ENCODE results near the gene ZNF865. TPM values are rescaled to one million over a fixed set of nuclear protein-coding genes. Genes with fewer than 3 reads are reported as not detected.
A peak's percentile ranks its signal among the peaks of the same experiment; 100 is the strongest.

Gene ZNF865
- total and polyA plus RNA-seq, 2 of the 8 experiments (the other 6 are each of a cell fraction or from before 2014, with no cell fraction given) = 3.5 to 13.6 TPM

GRCh38 chr19:55624109-55625003 lies 18.9 kb downstream of the ZNF865 start, which contains the start of gene ZNF784 (continued):
- TF ChIP-seq EGR1 (IDR thresholded peaks at IDR 0.05; ENCODE audit: borderline replicate concordance, low read depth, low read length) = no peak
- no peak for TF ChIP-seq SP2 (IDR thresholded peaks at IDR 0.05; ENCODE audit: low read length)
- no peak for TF ChIP-seq CHD1 (IDR thresholded peaks at IDR 0.05; ENCODE audit: low read depth, low read length)
- no peak for TF ChIP-seq ATF3 (IDR thresholded peaks at IDR 0.05; ENCODE audit: insufficient read depth, low read depth, low read length)
- no peak for TF ChIP-seq GTF2F1 (IDR thresholded peaks at IDR 0.05; ENCODE audit: borderline replicate concordance, low read depth, low read length)
- TF ChIP-seq, protein P1, sequence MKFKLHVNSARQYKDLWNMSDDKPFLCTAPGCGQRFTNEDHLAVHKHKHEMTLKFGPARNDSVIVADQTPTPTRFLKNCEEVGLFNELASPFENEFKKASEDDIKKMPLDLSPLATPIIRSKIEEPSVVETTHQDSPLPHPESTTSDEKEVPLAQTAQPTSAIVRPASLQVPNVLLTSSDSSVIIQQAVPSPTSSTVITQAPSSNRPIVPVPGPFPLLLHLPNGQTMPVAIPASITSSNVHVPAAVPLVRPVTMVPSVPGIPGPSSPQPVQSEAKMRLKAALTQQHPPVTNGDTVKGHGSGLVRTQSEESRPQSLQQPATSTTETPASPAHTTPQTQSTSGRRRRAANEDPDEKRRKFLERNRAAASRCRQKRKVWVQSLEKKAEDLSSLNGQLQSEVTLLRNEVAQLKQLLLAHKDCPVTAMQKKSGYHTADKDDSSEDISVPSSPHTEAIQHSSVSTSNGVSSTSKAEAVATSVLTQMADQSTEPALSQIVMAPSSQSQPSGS (IDR thresholded peaks at IDR 0.05; ENCODE audit: low read length) = no peak
- TF ChIP-seq SRF (IDR thresholded peaks at IDR 0.05; ENCODE audit: low read depth, low read length) = no peak
- peak; percentile 62 to 86 for TF ChIP-seq POLR2A (IDR thresholded peaks at IDR 0.05; ENCODE audit: control extremely low read depth in 1 of 2, low read depth in 2 of 2, low read length in 2 of 2)
- peak; percentile 94 for TF ChIP-seq PHF8 (conservative IDR thresholded peaks at IDR 0.05; ENCODE audit: low read depth, low read length)

Data from H1 (cell line).